ENCODE results near the gene TERT. TPM values are rescaled to one million over a fixed set of nuclear protein-coding genes. Genes with fewer than 3 reads are reported as not detected.

Gene TERT
- total and polyA plus RNA-seq, 2 donors (not counting 1 experiment from before 2014, with no cell fraction given), result 0.24 to 0.39 TPM

GRCh38 chr5:1208743-1209488 is 86.0 kb downstream of the TERT start:
- Histone ChIP-seq H4K20me1 (ENCODE audit: control insufficient read depth, insufficient read depth, low read length, poor library complexity, severe bottlenecking) (no peaks in the 10 kb centered on the region), H3K4me3 (ENCODE audit: control extremely low read depth in 1 of 5, extremely low read depth in 1 of 5, insufficient read depth in 1 of 5, low read depth in 2 of 5, low read length in 4 of 5) (no peak overlapping the region), H2AFZ (ENCODE audit: insufficient read depth, low read depth, low read length, poor library complexity, severe bottlenecking) (no peak overlapping the region), H3K27me3 (replicated peaks in 1 of 4; ENCODE audit: control extremely low read depth in 1 of 4, control insufficient read depth in 3 of 4, insufficient read depth in 4 of 4, low read length in 3 of 4) (no peaks in the 10 kb centered on the region), H3K79me2 (ENCODE audit: control insufficient read depth, insufficient read depth, low read length) (no peaks in the 10 kb centered on the region), H3K4me1 (ENCODE audit: control insufficient read depth in 2 of 2, insufficient read depth in 2 of 2, low read length in 2 of 2) (no peaks in the 10 kb centered on the region), H3K9me3 (ENCODE audit: control extremely low read depth in 1 of 3, control insufficient read depth in 2 of 3, insufficient read depth in 1 of 3, low read length in 2 of 3) (peaks cover 0 to 13% (median 0%) of the 10 kb centered on the region in 3 donors), H3K4me2 (replicated peaks; ENCODE audit: low read depth, low read length, poor library complexity, severe bottlenecking) (no peak overlapping the region), H3K9ac (ENCODE audit: low read length) (no peak overlapping the region), H3K36me3 (replicated peaks in 1 of 2; ENCODE audit: control extremely low read depth in 1 of 2, control insufficient read depth in 1 of 2, extremely low read depth in 1 of 2, insufficient read depth in 2 of 2, low read length in 1 of 2) (no peaks in the 10 kb centered on the region), H3K27ac (ENCODE audit: low read length in 2 of 2) (no peak overlapping the region)
- intact Hi-C loops (cut with micrococcal nuclease), result no loop called here
- Mint-ChIP-seq H3K9me3 (ENCODE audit: insufficient read depth) (no peaks in the 10 kb centered on the region), H3K4me1 (no peaks in the 10 kb centered on the region), H3K4me3 (no peak overlapping the region), H3K27ac (no peak overlapping the region), H3K27me3 (peaks cover 8% of the 10 kb centered on the region)
- ChIA-PET CTCF (no interaction called here), POLR2A (no interaction called here)
- DNase-seq, result no peak
- WGBS (ENCODE audit: insufficient coverage), result 90% methylated on average over 22 of the region's 24 CpGs
- TF ChIP-seq CTCF (IDR thresholded peaks at IDR 0.05) (no peak), EZH2 (IDR thresholded peaks at IDR 0.05; ENCODE audit: borderline replicate concordance, insufficient read depth, low read depth, low read length, poor library complexity, severe bottlenecking) (no peak)
- no peak for ATAC-seq (ENCODE audit: low read depth)

GRCh38 chr5:1208221-1208742 is 86.6 kb downstream of the TERT start:
- no peaks in the 10 kb centered on the region for H3K4me1 ChIP-seq (ENCODE audit: control insufficient read depth in 2 of 2, insufficient read depth in 2 of 2, low read length in 2 of 2)
- H2AFZ ChIP-seq (ENCODE audit: insufficient read depth, low read depth, low read length, poor library complexity, severe bottlenecking), result no peak overlapping the region
- no peaks in the 10 kb centered on the region for H3K36me3 ChIP-seq (replicated peaks in 1 of 2; ENCODE audit: control extremely low read depth in 1 of 2, control insufficient read depth in 1 of 2, extremely low read depth in 1 of 2, insufficient read depth in 2 of 2, low read length in 1 of 2)
- H3K9ac ChIP-seq (ENCODE audit: low read length), result no peak overlapping the region
- TF ChIP-seq CTCF (IDR thresholded peaks at IDR 0.05) (no peak), EZH2 (IDR thresholded peaks at IDR 0.05; ENCODE audit: borderline replicate concordance, insufficient read depth, low read depth, low read length, poor library complexity, severe bottlenecking) (no peak)
- CTCF ChIA-PET, result no interaction called here
- Mint-ChIP-seq H3K9me3 (ENCODE audit: insufficient read depth) (no peaks in the 10 kb centered on the region), H3K4me1 (no peaks in the 10 kb centered on the region), H3K27me3 (peaks cover 8% of the 10 kb centered on the region), H3K4me3 (no peak overlapping the region), H3K27ac (no peak overlapping the region)
- H4K20me1 ChIP-seq (ENCODE audit: control insufficient read depth, insufficient read depth, low read length, poor library complexity, severe bottlenecking), result no peaks in the 10 kb centered on the region
- H3K4me2 ChIP-seq (replicated peaks; ENCODE audit: low read depth, low read length, poor library complexity, severe bottlenecking), result no peak overlapping the region
- ATAC-seq (ENCODE audit: low read depth) (no peak), DNase-seq (no peak)
- H3K79me2 ChIP-seq (ENCODE audit: control insufficient read depth, insufficient read depth, low read length), result no peaks in the 10 kb centered on the region
- H3K9me3 ChIP-seq (ENCODE audit: control extremely low read depth in 1 of 3, control insufficient read depth in 2 of 3, insufficient read depth in 1 of 3, low read length in 2 of 3), result peaks cover 0 to 13% (median 0%) of the 10 kb centered on the region in 3 donors
- H3K27me3 ChIP-seq (replicated peaks in 1 of 4; ENCODE audit: control extremely low read depth in 1 of 4, control insufficient read depth in 3 of 4, insufficient read depth in 4 of 4, low read length in 3 of 4), result no peaks in the 10 kb centered on the region
- intact Hi-C loops (cut with micrococcal nuclease), result no loop called here
- no peak overlapping the region for H3K27ac ChIP-seq (ENCODE audit: low read length in 2 of 2)
- H3K4me3 ChIP-seq (ENCODE audit: control extremely low read depth in 1 of 5, extremely low read depth in 1 of 5, insufficient read depth in 1 of 5, low read depth in 2 of 5, low read length in 4 of 5), result no peak overlapping the region
- POLR2A ChIA-PET, result no interaction called here
- WGBS (ENCODE audit: insufficient coverage), result 88% methylated on average over 16 of the region's 17 CpGs
